Esophagus muscularis mucosa (tissue), 3 donors: Measurements from ENCODE around the gene PLPPR3.

Source experiments
- POLR2A ChIP-seq: fragments of 450-650 bp; IDR thresholded peaks from one replicate; pipeline ENCODE4 v1.6.1; 2017; ENCODE audit warnings: antibody characterized with exemption, moderate library complexity, mild to moderate bottlenecking, low read depth
- POLR2AphosphoS5 ChIP-seq, 2 donors: sonication (generic); formaldehyde crosslinking; IDR thresholded peaks; one replicate each; pipeline ENCODE4 v1.6.1; 2017; ENCODE audit warnings: antibody characterized with exemption in 2 of 2
- TF ChIP-seq, protein P1 (sequence below), 3 experiments: fragments of 200-600 bp in 2 of 3; fragments of 450-650 bp in 1 of 3; sonication (generic) in 2 of 3; IDR thresholded peaks; one replicate each; pipeline ENCODE4 v1.5.1; 2017 to 2019; ENCODE audit warnings: antibody characterized with exemption in 3 of 3, mild to moderate bottlenecking in 2 of 3, moderate library complexity in 1 of 3

GRCh38 chr19:768424-768823, 53.3 kb downstream of the PLPPR3 start:
- no peak for TF ChIP-seq POLR2A
- no peak for TF ChIP-seq POLR2AphosphoS5 (IDR thresholded peaks at IDR 0.05)
- TF ChIP-seq, protein P1, sequence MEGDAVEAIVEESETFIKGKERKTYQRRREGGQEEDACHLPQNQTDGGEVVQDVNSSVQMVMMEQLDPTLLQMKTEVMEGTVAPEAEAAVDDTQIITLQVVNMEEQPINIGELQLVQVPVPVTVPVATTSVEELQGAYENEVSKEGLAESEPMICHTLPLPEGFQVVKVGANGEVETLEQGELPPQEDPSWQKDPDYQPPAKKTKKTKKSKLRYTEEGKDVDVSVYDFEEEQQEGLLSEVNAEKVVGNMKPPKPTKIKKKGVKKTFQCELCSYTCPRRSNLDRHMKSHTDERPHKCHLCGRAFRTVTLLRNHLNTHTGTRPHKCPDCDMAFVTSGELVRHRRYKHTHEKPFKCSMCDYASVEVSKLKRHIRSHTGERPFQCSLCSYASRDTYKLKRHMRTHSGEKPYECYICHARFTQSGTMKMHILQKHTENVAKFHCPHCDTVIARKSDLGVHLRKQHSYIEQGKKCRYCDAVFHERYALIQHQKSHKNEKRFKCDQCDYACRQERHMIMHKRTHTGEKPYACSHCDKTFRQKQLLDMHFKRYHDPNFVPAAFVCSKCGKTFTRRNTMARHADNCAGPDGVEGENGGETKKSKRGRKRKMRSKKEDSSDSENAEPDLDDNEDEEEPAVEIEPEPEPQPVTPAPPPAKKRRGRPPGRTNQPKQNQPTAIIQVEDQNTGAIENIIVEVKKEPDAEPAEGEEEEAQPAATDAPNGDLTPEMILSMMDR (IDR thresholded peaks at IDR 0.05), result no peak
